Neural cell (in vitro differentiated cells): Measurements from ENCODE around the gene RFX2. TPM values are rescaled to one million over a fixed set of nuclear protein-coding genes. Genes with fewer than 3 reads are reported as not detected.

Source experiments
- H2AFZ ChIP-seq: fragments of 200-600, 300-800 bp; sonication (generic), shearing (Covaris generic); 2 replicates; pipeline ENCODE4 v1.6.0; 2014; ENCODE audit warnings: low read depth, mild to moderate bottlenecking, antibody characterized with exemption, low read length, moderate library complexity
- H3F3A ChIP-seq: fragments of 200-600 bp; shearing (Covaris generic); 2 replicates; pipeline ENCODE4 v1.6.1; 2016; ENCODE audit warnings: mild to moderate bottlenecking, moderate library complexity, mixed read lengths, antibody characterized with exemption, low read length; ENCODE audit not compliant: insufficient read depth, poor library complexity, severe bottlenecking
- H3K27ac ChIP-seq: fragments of 200-600, 300-800 bp; sonication (generic), shearing (Covaris generic); 2 replicates; pipeline ENCODE4 v1.5.1; 2014; ENCODE audit warnings: mild to moderate bottlenecking, low read length, moderate library complexity
- H3K27me3 ChIP-seq: fragments of 300-800, 200-600 bp; sonication (generic), shearing (Covaris generic); 2 replicates; pipeline ENCODE4 v1.6.0; 2014; ENCODE audit warnings: mild to moderate bottlenecking, low read depth, low read length, moderate library complexity; ENCODE audit not compliant: insufficient read depth
- H3K36me3 ChIP-seq: fragments of 300-800, 200-600 bp; sonication (generic), shearing (Covaris generic); 2 replicates; pipeline ENCODE4 v1.5.1; 2014; ENCODE audit warnings: mild to moderate bottlenecking, antibody characterized with exemption, low read length, moderate library complexity; ENCODE audit not compliant: insufficient read depth
- H3K4me2 ChIP-seq: fragments of 300-800, 200-600 bp; sonication (generic), shearing (Covaris generic); 2 replicates; pipeline ENCODE4 v1.6.0; 2014; ENCODE audit warnings: mild to moderate bottlenecking, low read length
- H3K4me3 ChIP-seq: fragments of 300-800, 200-600 bp; sonication (generic), shearing (Covaris generic); 2 replicates; pipeline ENCODE4 v1.5.1; 2014; ENCODE audit warnings: mild to moderate bottlenecking, low read length, moderate library complexity
- H3K79me2 ChIP-seq: fragments of 200-600 bp; shearing (Covaris generic); replicated peaks from 2 replicates; pipeline ENCODE4 v1.6.0; 2014; ENCODE audit warnings: mild to moderate bottlenecking, low read length, moderate library complexity; ENCODE audit not compliant: insufficient read depth
- H3K9ac ChIP-seq: fragments of 300-800, 200-600 bp; sonication (generic), shearing (Covaris generic); 2 replicates; pipeline ENCODE4 v1.6.1; 2016; ENCODE audit warnings: mild to moderate bottlenecking, low read length, mixed read lengths
- H3K9me2 ChIP-seq: fragments of 200-600 bp; shearing (Covaris generic); 2 replicates; pipeline ENCODE4 v1.6.1; 2016; ENCODE audit warnings: mild to moderate bottlenecking, low read length, mixed read lengths; ENCODE audit not compliant: insufficient read depth
- H3K9me3 ChIP-seq: fragments of 200-600, 300-800 bp; sonication (generic), shearing (Covaris generic); 2 replicates; pipeline ENCODE4 v1.6.1; 2016; ENCODE audit warnings: mild to moderate bottlenecking, mixed run types, low read length, moderate library complexity, mixed read lengths
- H4K20me1 ChIP-seq: fragments of 200-600 bp; shearing (Covaris generic); 2 replicates; pipeline ENCODE4 v1.6.1; 2016; ENCODE audit warnings: mild to moderate bottlenecking, mixed run types; ENCODE audit not compliant: insufficient read depth
- CTCF ChIP-seq: fragments of 450-650 bp; IDR thresholded peaks from 2 replicates; pipeline ENCODE4 v1.5.1; 2014; ENCODE audit warnings: antibody characterized with exemption, mild to moderate bottlenecking, moderate library complexity; ENCODE audit not compliant: poor library complexity, severe bottlenecking
- EP300 ChIP-seq: fragments of 450-650 bp; conservative IDR thresholded peaks from 2 replicates; pipeline ENCODE4 v1.6.1; 2014; ENCODE audit warnings: antibody characterized with exemption, mild to moderate bottlenecking, moderate library complexity; ENCODE audit not compliant: poor library complexity, severe bottlenecking
- EZH2 ChIP-seq: fragments of 200-600, 300-800 bp; shearing (Covaris generic), sonication (generic); IDR thresholded peaks from 2 replicates; pipeline ENCODE4 v1.6.1; 2014; ENCODE audit warnings: antibody characterized with exemption, low read length, borderline replicate concordance, mild to moderate bottlenecking; ENCODE audit not compliant: insufficient read depth, poor library complexity, severe bottlenecking
- MXI1 ChIP-seq: fragments of 450-650 bp; conservative IDR thresholded peaks from 2 replicates; pipeline ENCODE4 v1.6.1; 2014; ENCODE audit warnings: antibody characterized with exemption, mild to moderate bottlenecking; ENCODE audit not compliant: poor library complexity, severe bottlenecking
- POLR2AphosphoS5 ChIP-seq: IDR thresholded peaks from 2 replicates; pipeline ENCODE4 v1.6.1; 2012
- RAD21 ChIP-seq: fragments of 450-650 bp; conservative IDR thresholded peaks from 2 replicates; pipeline ENCODE4 v1.6.1; 2014; ENCODE audit warnings: antibody characterized with exemption, mild to moderate bottlenecking, moderate library complexity
- REST ChIP-seq: IDR thresholded peaks from 2 replicates; pipeline ENCODE4 v1.6.1; 2012; ENCODE audit warnings: borderline replicate concordance
- SMC3 ChIP-seq: fragments of 450-650 bp; conservative IDR thresholded peaks from 2 replicates; pipeline ENCODE4 v1.6.1; 2014; ENCODE audit warnings: antibody characterized with exemption, mild to moderate bottlenecking, moderate library complexity; ENCODE audit not compliant: poor library complexity
- TAF1 ChIP-seq: IDR thresholded peaks from 2 replicates; pipeline ENCODE4 v1.6.1; 2012; ENCODE audit warnings: low read depth
- polyA plus RNA-seq: library from polyadenylated mRNA; depleted of rRNA; stranded (reverse); fragments of >200 nt; gene quantifications from 2 replicates; pipeline ENCODE4 v1.2.3, GENCODE V29; 2014

The RFX2 gene
- polyA plus RNA-seq, 1 donor from 2014 or later, result 0.69 TPM

- no peak overlapping the region for H2AFZ ChIP-seq
- no peaks in the 10 kb centered on the region for H3K79me2 ChIP-seq
- peaks cover 1% of the 10 kb centered on the region for H3F3A ChIP-seq
- H3K36me3 ChIP-seq, result no peaks in the 10 kb centered on the region
- TF ChIP-seq SMC3, result no peak
- TF ChIP-seq EP300, result no peak
- TF ChIP-seq EZH2, result no peak
- TF ChIP-seq RAD21, result no peak
- H4K20me1 ChIP-seq, result no peaks in the 10 kb centered on the region
- H3K4me3 ChIP-seq, result no peak overlapping the region
- no peaks in the 10 kb centered on the region for H3K9me2 ChIP-seq
- H3K4me2 ChIP-seq, result no peak overlapping the region
- no peak overlapping the region for H3K9ac ChIP-seq
- no peaks in the 10 kb centered on the region for H3K27me3 ChIP-seq
- H3K9me3 ChIP-seq, result no peaks in the 10 kb centered on the region
- no peak overlapping the region for H3K27ac ChIP-seq
Observed at GRCh38 chr19:6103217-6103644, 7.1 kb downstream of the RFX2 start.

DNA sequence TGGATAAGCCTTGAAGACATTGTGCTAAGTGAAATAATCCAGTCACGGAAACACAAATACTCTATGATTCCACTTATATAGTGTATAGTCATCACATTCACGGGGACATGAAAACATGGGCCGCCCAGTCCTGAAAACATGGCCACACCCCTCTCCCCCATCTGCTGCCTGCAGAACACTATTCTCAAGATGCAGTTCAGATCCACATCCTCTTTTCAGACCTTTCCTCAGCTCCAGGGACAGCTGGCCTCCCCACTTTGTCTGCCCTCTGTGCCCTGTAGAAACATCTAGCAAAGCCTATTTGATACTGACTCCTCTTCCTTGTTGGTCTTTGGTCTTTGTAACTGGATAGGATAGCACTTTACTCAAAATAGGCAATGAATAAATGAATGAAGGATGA lies 8.3 kb downstream of the RFX2 start:
- Histone ChIP-seq H3K4me2 (no peak overlapping the region), H2AFZ (no peak overlapping the region), H4K20me1 (no peaks in the 10 kb centered on the region), H3K9me2 (no peaks in the 10 kb centered on the region), H3F3A (no peaks in the 10 kb centered on the region), H3K4me3 (no peak overlapping the region), H3K27ac (no peak overlapping the region), H3K27me3 (no peaks in the 10 kb centered on the region), H3K79me2 (no peaks in the 10 kb centered on the region), H3K36me3 (no peaks in the 10 kb centered on the region), H3K9ac (no peak overlapping the region), H3K9me3 (no peaks in the 10 kb centered on the region)
- no peak for TF ChIP-seq POLR2AphosphoS5
- TF ChIP-seq RAD21, result no peak
- TF ChIP-seq CTCF, result no peak
- no peak for TF ChIP-seq EZH2
- no peak for TF ChIP-seq EP300
- TF ChIP-seq TAF1, result no peak
- TF ChIP-seq REST, result no peak
- no peak for TF ChIP-seq SMC3
- TF ChIP-seq MXI1, result no peak
